IPS DF 4.7 (cell line): ENCODE data around the gene HMGXB4.

Source experiments
- DNase-seq: peaks from one replicate; pipeline ENCODE4 v3.0.0-alpha.2; 2013; ENCODE audit warnings: low spot score; ENCODE audit errors: extremely low read depth

The HMGXB4 gene

DNA sequence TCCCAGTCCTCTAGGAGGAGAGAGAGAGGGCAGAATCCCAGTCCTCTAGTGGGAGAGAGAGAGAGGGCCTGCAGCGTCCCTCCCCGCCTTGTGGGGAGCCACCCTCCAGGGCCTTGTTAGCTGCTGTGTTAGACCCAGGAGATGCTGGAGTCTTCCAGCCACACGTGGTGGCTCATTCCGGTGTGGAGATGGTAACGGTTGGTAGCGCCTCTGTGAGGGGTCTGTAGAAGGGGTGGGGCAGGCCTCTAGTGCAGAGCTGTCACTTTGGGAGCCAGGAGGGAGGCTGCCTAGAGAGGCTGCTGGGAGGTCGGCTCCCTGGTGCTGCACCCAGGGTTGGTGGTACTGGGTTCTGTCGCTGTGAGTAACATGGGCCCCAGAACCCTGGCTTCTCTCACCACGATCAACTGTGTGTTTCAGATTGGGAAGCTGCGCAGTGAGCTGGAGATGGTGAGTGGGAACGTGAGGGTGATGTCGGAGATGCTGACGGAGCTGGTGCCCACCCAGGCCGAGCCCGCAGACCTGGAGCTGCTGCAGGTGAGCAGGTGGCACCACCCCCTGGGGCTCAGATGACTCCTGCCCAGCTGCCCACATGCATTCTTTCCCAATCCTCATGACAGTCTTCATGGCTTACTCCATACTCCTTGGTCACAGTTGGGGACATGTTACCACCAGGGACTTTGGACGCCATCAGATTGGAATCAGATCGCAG is 69.7 kb downstream of the HMGXB4 start:
- no peak for DNase-seq

DNA sequence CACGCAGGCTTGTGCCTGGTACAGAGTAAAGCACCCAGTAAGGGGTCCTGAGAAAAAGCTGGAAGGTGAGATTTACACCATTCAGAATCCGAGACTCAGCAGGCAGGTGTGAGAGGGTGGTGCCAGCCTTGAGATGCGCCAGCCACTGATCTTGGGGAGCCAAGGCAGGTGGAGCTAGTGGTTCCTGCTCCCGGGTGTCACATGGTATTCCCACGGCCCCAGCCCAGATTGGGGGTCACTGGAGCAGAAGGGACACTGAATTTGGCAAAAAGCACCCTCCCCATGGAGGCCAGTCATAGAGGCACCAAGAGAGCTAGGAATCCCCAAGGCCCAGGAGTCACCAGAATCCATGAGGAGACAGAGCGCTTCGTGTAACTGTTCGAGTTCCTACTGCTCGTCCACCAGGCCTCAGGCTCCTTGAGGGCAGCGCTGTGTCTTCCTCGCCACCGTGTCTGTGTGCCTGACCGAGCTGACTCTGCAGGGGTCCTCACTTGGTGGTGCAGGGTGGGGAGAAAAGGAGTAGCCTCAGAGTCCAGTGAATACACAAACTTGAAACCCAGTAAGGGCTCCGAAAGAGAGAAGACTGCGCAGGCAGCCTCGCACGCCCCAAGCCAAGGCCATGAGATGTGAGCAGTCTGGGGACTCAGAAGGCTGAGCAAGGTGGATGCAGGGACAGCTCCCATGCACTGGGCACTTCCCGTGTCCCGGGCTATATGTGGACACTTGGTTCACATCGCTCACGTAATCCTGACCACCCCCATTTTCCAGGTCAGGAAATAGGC is 70.6 kb downstream of the HMGXB4 start:
- no peak for DNase-seq

DNA sequence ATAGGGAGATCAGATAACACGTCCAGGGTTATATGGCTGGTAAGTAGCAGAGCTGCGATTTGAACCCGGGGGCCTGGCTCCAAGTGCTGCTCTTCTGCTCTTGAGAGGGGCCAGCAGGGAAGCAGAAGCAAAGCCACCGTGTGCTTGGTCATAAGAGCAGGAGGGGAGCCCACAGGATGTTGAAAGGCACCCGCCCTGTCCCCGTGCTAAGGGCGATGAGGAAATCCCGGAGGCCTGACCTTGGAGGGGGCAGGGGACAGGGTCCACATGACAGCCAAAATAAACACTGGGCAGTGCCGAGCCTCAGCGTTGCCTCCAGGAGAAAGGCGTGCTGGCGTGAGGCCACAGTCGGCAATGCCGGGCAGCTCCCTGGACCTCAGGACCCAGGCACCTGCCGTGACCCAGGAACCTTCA is 71.2 kb downstream of the HMGXB4 start:
- no peak for DNase-seq

DNA sequence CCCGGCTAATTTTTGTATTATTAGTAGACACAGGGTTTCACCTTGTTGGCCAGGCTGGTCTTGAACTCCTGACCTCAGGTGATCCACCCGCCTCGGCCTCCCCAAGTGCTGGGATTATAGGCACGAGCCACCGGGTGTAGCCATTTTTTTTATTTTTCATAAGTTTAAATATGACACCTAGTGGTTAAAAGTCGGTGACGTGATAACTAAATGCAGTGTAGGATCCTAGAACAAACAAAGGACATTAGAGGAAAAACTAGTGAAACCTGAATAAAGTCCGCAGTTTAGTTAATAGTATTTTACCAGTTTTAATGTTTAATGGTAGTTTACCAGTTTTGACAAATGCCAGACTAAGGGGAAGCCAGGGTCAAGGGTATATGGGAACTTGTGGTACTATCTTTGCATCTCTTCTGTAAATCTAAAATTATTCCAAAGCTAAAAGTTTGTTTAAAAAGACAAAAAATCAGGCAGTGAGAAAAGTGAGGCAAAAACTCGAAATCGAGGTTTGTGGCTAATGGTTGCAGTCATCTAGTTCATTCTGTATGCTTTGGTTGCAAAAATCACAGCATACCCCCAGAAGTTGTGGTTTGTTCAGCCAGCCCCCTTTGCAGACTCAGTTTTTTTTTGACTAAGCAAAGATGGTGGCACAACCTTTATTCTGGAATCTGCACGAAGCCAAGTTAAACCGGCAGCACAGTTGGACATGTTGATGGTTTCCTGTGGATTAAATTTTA is 72.0 kb downstream of the HMGXB4 start:
- DNase-seq: no peak

DNA sequence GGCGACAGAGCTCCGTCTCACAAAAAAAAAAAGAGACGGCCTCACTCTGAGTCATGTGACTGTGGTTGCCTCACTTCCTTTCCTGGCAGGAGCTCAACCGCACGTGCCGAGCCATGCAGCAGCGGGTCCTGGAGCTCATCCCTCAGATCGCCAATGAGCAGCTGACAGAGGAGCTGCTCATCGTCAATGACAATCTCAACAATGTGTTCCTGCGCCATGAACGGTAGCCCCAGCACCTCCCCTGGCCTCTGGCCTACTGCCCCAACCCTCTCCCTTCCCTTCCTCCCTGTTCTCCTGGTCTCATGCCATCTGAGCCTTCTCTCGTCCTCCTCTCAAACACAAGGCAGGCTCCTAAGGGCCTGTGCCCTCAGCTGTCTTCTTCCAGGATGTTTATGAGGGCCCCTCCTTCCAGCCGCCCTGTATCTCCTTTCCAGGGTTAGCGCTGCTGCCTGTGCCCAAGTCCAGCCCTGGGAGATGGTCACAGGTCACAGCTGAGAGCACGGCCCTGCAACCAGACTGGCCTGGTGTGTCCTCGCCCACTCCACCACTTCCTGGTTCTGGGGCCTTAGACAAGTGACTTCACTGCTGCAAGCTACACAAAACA is 73.1 kb downstream of the HMGXB4 start:
- DNase-seq: no peak

DNA sequence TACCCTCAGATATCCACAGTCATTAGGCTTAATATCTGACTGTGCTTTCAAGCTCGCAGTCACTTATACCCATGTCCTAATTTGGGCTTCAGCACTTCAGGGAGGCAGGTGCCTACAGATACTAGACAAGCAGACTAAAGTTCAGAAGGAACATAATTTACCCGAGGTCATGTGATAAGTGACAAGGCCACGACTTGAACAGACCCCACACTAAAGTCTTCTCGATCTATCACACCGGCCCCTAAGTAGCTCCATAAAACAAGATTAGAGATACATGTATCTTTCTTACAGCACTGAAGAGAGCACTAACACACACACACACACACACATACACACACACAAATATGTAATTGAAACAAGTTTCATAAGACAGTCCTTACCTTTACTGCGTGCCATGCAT is 75.0 kb downstream of the HMGXB4 start:
- no peak for DNase-seq

DNA sequence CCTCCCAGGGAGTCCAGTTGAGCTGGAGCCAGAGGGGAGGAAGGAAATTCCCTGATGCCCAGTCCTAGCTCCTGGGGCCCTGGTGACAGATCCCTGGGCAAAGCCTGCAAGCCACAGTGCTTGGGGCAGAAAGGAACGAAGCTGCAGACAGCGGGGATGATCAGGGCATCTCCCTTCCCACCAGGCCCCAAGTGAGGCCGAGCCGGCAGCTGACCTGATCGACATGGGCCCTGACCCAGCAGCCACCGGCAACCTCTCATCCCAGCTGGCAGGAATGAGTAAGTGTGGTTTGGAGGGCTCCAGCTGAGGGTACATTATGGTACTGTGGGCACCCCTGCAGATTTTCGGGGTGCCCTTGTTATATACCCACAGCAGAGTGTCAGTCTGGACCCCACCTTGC is 75.9 kb downstream of the HMGXB4 start:
- no peak for DNase-seq

DNA sequence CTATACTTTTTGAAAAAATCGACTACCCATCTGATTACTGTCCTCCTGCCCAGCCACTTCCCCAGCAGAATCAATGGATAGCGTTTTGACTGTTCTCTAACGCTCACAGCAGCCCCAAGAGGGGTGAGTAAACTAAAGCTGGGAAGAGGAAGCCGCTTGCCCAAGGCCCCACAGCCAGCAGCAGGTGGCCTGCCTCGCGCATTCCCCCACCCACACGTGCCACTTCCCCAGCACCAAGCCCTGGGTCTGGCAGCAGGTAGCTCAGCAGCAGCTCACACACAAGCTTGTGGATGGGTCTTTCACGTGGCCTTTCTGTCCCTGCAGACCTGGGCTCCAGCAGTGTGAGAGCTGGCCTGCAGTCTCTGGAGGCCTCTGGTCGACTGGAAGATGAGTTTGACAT is 76.7 kb downstream of the HMGXB4 start:
- DNase-seq: no peak

DNA sequence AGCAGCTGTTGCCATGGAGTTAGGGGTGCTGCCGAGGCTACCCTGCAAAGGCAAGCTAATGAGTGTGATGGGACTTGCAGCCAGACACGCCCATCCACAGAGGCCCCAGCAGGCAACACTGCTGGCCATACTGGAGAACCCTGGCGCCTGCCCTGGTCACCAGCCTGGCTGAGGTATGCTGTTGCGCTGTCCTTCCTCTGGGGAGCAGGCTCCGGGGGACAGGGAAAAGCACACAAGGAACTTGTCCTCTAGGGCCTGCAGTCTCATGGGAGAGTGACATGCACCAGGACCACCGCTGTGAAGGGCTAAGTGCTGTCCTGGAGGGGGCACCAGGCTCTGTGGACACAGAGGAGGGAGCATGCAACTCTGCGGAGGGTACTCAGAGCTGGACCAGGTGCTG is 78.2 kb downstream of the HMGXB4 start:
- no peak for DNase-seq

DNA sequence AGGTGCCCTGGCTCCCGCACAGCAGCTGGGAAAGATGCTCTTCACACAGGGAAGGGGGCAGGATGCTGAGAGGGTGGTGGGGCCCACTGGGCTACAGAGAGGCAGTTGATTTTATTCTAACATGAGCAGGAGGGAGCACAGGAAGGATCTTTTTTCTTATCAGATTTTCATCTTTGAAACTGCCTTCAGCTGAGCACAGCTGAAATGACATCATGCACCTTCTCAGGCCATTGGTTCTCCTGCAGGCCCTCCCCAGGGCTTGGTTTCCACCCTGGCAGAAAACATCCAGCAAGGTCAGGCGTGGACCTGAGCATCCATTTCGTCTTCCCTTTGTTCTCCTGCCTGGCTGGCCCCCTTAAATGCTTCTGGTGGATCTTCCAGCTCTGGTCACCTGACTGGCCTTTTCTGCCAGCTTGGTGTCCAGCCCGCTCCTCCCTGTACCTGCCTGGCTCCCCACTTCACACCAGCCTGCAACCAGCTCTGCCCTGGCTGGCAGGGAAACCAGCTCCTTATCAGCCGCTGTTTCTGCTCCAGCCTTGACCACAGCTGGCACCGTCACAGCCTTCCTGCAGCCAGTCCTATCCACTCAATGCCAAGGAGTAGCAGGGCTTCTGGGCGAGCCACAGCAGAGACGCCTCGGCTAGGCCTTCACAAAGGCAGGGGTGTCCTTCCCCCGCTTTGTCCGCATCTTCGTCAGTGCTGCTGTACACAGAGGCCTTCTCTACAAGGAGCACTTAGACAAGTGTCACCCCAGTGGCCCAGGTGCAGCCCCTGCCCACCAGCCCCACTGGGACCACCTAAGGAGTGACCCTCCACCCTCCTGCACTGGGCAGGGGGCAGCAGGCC is 78.9 kb downstream of the HMGXB4 start:
- DNase-seq: no peak

DNA sequence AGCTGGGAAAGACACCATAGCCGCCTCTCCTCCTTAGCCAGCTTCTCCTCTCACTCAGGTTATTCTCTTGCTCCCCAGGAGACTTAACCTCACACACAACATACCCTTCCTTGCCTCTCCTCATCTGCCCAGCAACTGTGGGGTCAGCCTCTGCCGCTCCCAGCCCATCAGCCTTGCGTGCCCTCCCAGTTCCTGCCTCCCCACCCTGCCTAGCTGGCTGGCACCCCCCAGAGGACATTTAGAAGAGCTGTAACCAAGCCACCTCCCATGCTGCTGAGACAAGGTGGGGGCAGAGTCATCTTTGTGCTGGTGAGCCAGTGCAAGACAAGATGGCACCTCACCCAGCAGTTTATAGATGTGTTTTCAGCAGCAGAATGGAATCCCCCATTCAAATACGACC is 80.6 kb downstream of the HMGXB4 start:
- DNase-seq: no peak

DNA sequence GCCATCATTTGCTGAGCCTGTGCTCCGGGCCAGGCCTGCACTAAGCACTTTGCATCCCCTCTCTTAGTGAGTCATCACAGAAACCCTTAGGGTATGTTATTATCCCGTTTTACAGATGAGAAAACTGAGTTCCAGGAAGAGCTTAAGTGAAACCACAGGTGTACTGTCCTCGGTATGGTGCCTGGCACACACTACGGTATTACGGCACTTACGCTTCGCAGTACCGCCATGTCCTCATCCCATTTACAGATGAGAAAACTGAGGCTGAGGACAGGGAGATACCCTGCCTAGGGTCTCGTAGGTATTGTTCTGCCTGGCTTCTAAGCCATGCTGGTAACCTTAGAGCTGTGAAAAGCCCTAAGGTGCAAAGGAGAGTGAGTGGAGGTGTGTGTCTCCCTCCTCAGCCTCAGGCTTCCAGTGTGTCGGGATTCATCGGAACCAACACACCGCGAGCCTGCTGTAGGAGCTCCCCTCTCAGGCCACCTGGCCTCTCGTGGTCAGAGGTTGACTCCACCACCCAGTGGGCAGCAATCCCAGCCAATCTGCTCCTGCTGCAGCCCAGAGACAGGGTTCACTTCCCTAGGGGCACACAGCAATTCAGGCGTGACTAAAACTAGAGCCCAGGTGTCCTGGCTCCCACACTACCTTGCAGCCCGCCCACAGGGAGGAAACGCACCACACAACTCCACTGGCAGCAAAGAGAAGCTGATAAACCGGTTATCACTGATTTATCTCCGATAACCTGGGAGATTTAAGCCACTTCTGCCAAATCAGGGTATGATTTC is 84.0 kb downstream of the HMGXB4 start:
- no peak for DNase-seq

DNA sequence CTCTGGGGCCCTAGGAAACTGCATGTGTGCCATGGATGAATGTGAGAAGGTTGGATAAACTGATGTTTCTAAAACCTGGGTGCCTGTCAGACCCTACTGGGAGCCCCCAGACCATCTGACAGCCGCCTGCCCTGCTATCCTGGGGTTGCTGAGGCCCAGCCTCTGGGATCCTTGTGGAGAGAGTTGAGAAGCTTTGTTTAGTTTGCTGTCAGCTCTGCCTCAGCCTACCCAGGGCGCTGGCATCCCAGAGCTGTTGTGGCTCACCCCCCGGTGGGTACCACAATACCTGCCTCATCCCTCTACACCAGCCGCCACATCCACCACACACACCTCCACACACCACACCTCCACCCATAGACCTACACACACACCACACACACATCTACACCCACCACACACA is 85.1 kb downstream of the HMGXB4 start:
- no peak for DNase-seq

DNA sequence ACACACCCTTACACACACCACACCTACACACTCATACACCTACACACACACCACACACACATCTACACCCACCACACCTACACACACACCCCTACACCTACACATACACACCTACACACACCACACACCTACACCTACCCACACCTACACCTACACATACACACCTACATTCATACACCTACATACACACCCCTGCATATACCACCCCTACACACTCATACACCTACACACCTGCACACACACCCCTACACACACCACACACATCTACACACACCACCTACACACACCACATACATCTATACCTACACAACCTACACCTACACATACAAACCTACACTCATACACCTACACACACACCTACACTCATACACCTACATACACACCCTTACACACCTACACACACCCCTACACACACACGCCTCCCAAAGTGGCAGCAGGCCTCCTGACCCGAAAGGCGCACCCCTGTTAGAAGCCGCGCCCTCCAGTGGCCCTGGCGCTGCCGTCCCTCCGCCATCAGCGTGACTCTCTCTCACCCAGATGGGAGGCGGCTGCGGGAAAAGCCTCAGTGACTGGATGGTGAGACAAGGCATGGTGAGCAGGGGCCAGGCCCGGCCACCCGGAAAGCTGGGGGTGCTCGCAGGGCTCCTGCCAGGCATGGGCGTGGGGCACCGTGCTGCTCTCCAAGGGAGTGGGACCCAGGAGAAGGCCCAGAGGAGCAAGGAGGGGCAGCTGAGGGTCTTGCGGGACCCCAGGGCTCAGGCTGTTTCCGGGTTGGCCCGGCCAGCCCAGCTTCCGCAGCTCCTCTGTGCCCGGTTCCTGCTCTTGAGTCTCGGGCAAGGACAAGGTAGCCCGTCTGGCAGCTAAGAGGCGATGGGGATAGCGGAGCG is 86.6 kb downstream of the HMGXB4 start:
- no peak for DNase-seq

DNA sequence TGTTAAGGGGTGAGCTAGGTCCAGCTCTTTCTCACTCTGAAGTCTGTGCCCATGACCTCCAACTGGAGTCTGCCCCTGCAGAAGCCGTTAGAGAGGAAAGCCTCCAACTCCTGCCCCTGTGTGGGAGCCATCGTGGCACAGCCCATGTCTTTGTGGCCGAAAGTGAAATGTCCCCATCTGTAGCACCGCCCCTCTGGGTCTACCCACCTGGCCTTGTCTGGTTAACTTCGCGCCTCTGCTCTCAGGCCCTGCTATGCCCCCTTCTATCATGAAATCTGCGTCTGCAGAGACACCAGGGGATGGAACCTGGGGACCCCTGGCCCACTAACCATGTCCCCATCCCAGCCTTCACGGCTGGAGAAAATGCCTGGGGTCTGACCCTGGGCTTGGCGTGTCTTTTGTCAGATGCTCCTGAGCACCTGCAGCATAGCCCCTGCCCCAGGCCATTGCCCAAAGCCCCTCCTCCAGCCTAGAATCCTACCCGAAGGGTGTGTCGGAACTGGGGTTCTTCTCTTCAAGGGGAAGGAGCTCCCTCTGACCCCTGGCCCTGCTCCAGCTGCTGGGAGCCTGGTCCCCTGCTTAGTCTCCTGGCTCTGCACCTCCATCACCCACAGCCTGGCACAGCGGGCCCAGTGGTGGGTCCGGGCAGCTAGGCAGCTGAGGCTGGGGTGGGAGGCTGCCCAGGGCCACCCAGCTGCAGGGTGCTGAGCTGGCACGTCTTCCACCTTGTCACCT is 87.8 kb downstream of the HMGXB4 start:
- DNase-seq: no peak
